Aorta (tissue), 5 donors: Measurements from ENCODE around the gene SLC35F5. TPM values are rescaled to one million over a fixed set of nuclear protein-coding genes. Genes with fewer than 3 reads are reported as not detected.
"Not testable (repeated sequence)": the region's sequence is repeated elsewhere in the genome, so short reads cannot be mapped to it uniquely, and the experiment has no call there.

ENCODE experiments used
- ATAC-seq: fragments of 200-7000 bp; cut with Tn5 transposase; one replicate; pipeline ENCODE4 v1.9.1; 2022; ENCODE audit warnings: moderate library complexity; ENCODE audit not compliant: low FRiP score
- DNase-seq, 2 donors: peaks; one replicate each; pipeline ENCODE4 v3.0.0-alpha.2; 2020
- H3K27ac ChIP-seq, 2 donors: one replicate each; pipeline ENCODE4 v1.5.1; 2013; ENCODE audit warnings: low read length in 2 of 2, mild to moderate bottlenecking in 2 of 2, moderate library complexity in 2 of 2, control low read depth in 1 of 2, inconsistent platforms in 1 of 2, low read depth in 1 of 2
- H3K27me3 ChIP-seq, 2 donors: one replicate each; pipeline ENCODE4 v1.6.1; 2013; ENCODE audit warnings: control low read depth in 1 of 2, low read length in 1 of 2, mild to moderate bottlenecking in 1 of 2, moderate library complexity in 1 of 2; ENCODE audit not compliant: insufficient read depth in 2 of 2, control insufficient read depth in 1 of 2
- H3K36me3 ChIP-seq, 2 donors: one replicate each; pipeline ENCODE4 v1.6.1; 2013; ENCODE audit warnings: control low read depth in 1 of 2, low read length in 1 of 2, mild to moderate bottlenecking in 1 of 2; ENCODE audit not compliant: insufficient read depth in 2 of 2, control insufficient read depth in 1 of 2
- H3K4me1 ChIP-seq, 2 donors: one replicate each; pipeline ENCODE4 v1.6.1; 2013; ENCODE audit warnings: low read length in 2 of 2, control low read depth in 1 of 2, mild to moderate bottlenecking in 1 of 2, moderate library complexity in 1 of 2; ENCODE audit not compliant: insufficient read depth in 2 of 2, control insufficient read depth in 1 of 2
- H3K4me3 ChIP-seq, 2 donors: one replicate each; pipeline ENCODE4 v1.5.1; 2013; ENCODE audit warnings: low read length in 2 of 2, control low read depth in 1 of 2, mild to moderate bottlenecking in 1 of 2
- H3K9me3 ChIP-seq: one replicate; pipeline ENCODE4 v1.6.1; 2013; ENCODE audit warnings: mild to moderate bottlenecking, low read length; ENCODE audit not compliant: control insufficient read depth
- WGBS, 2 donors: extraction: QIAGEN DNeasy Blood & Tissue Kit; methylation state at CpG; one replicate each; pipeline ENCODE4 v1.1.7; 2013; 5-methylcytosine and 5-hydroxymethylcytosine counted together
- intact Hi-C, 2 donors: fragments of 100-400 bp; cut with DNase I; formaldehyde crosslinking; loops; one replicate each; pipeline versions ENCODE4 v1.14.2 to v1.15.0; 2022
- polyA plus RNA-seq, 2 donors: library from polyadenylated mRNA; stranded (reverse); fragments of 200-250 nt; gene quantifications; one replicate each; pipeline ENCODE4 v1.2.3, GENCODE V29; 2013
- total RNA-seq, 2 donors: library from RNA; stranded (reverse); fragmentation: NEBNext Ultra II Directional; extraction: Animal tissue kit (Norgen Biotek cat#: 25700); gene quantifications; one replicate each; pipeline ENCODE4 v1.2.1, GENCODE V29; 2021
- donor health status: healthy with polysubstance abuse.
- donor health status: Bipolar disorder and iron deficiency.
- donor health status: DM: no; HTN: no; CAD: no.
- donor health status: DM: no; HTN: no; CAD: no.
- donor health status: DM: yes; HTN: yes; CAD: no.

SLC35F5 gene
- total and polyA plus RNA-seq, 4 donors: 17.4 to 82.4 (median 48.0) TPM

- Histone ChIP-seq H3K36me3 (peaks cover 2% of the 10 kb centered on the region in 2 donors), H3K4me3 (no peak overlapping the region), H3K9me3 (no peaks in the 10 kb centered on the region), H3K27ac (no peak overlapping the region), H3K27me3 (no peaks in the 10 kb centered on the region), H3K4me1 (no peaks in the 10 kb centered on the region)
- intact Hi-C loops: no loop called here
- 89 to 93% methylated on average over 1 of the region's 1 CpG for WGBS, 2 donors
- DNase-seq (no peak), ATAC-seq (no peak)
These were observed 49.3 kb downstream of the SLC35F5 start for GRCh38 chr2:113707106-113707505.

GRCh38 chr2:113705982-113706523, 50.4 kb downstream of the SLC35F5 start:
- H3K4me1 ChIP-seq: no peaks in the 10 kb centered on the region
- DNase-seq (no peak), ATAC-seq (no peak)
- no peaks in the 10 kb centered on the region for H3K9me3 ChIP-seq
- H3K27me3 ChIP-seq: no peaks in the 10 kb centered on the region
- H3K27ac ChIP-seq: no peak overlapping the region
- H3K4me3 ChIP-seq: no peak overlapping the region
- peaks cover 2% of the 10 kb centered on the region in 2 donors for H3K36me3 ChIP-seq
- 26 to 32% methylated on average over 7 of the region's 7 CpGs for WGBS, 2 donors
- intact Hi-C loops: no loop called here

- H3K4me3 ChIP-seq, H3K4me1 ChIP-seq, H3K9me3 ChIP-seq, ATAC-seq, H3K27me3 ChIP-seq, DNase-seq, H3K27ac ChIP-seq, intact Hi-C loops, H3K36me3 ChIP-seq: not testable (repeated sequence)
- WGBS, 2 donors: 95 to 96% methylated on average over 28 to 54 of the region's 54 CpGs
These were observed 52.0 kb downstream of the SLC35F5 start for GRCh38 chr2:113704300-113704993.

GRCh38 chr2:113703386-113704299, 52.8 kb downstream of the SLC35F5 start:
- H3K27ac ChIP-seq: no peak overlapping the region
- ATAC-seq (no peak), DNase-seq (no peak)
- no peaks in the 10 kb centered on the region for H3K4me1 ChIP-seq
- H3K36me3 ChIP-seq: no peaks in the 10 kb centered on the region
- WGBS, 2 donors: 89 to 90% methylated on average over 25 of the region's 25 CpGs
- H3K9me3 ChIP-seq: no peaks in the 10 kb centered on the region
- H3K27me3 ChIP-seq: no peaks in the 10 kb centered on the region
- no peak overlapping the region for H3K4me3 ChIP-seq
- intact Hi-C loops: no loop called here

GRCh38 chr2:113700186-113700841, 56.1 kb downstream of the SLC35F5 start:
- peak in 1 of 2 donors; percentile 50 for DNase-seq
- 80 to 84% methylated on average over 17 of the region's 17 CpGs for WGBS, 2 donors
- Histone ChIP-seq H3K27me3 (no peaks in the 10 kb centered on the region), H3K27ac (no peak overlapping the region), H3K9me3 (no peaks in the 10 kb centered on the region), H3K4me3 (no peak overlapping the region), H3K36me3 (no peaks in the 10 kb centered on the region), H3K4me1 (no peaks in the 10 kb centered on the region)
- peak; percentile 41 for ATAC-seq
- intact Hi-C loops: no loop called here

- Histone ChIP-seq H3K27me3 (no peaks in the 10 kb centered on the region), H3K4me1 (no peaks in the 10 kb centered on the region), H3K27ac (no peak overlapping the region), H3K4me3 (no peak overlapping the region), H3K9me3 (no peaks in the 10 kb centered on the region), H3K36me3 (no peaks in the 10 kb centered on the region)
- DNase-seq (no peak), ATAC-seq (no peak)
- WGBS, 2 donors: 87 to 93% methylated on average over 5 of the region's 5 CpGs
- intact Hi-C loops: no loop called here
These were observed 57.5 kb downstream of the SLC35F5 start for GRCh38 chr2:113698892-113699447.

- WGBS, 2 donors: 93 to 95% methylated on average over 2 of the region's 2 CpGs
- H3K36me3 ChIP-seq, H3K27me3 ChIP-seq, H3K4me1 ChIP-seq, H3K27ac ChIP-seq, ATAC-seq, H3K4me3 ChIP-seq, DNase-seq, intact Hi-C loops, H3K9me3 ChIP-seq: not testable (repeated sequence)
These were observed 58.2 kb downstream of the SLC35F5 start for GRCh38 chr2:113698251-113698650.

- no peak for DNase-seq
- WGBS, 2 donors: 95 to 96% methylated on average over 4 of the region's 4 CpGs
- no peaks in the 10 kb centered on the region for H3K9me3 ChIP-seq
- H3K36me3 ChIP-seq: no peaks in the 10 kb centered on the region
- H3K4me1 ChIP-seq: no peaks in the 10 kb centered on the region
- no peak overlapping the region for H3K27ac ChIP-seq
- H3K27me3 ChIP-seq: no peaks in the 10 kb centered on the region
- ATAC-seq: no peak
- no peak overlapping the region for H3K4me3 ChIP-seq
- intact Hi-C loops: no loop called here
These were observed 58.9 kb downstream of the SLC35F5 start for GRCh38 chr2:113697516-113697915.
